ENCODE data around the gene FOXC1.

Gene FOXC1

GRCh38 chr6:1643830-1644445 is 34.2 kb downstream of the FOXC1 start:
- no peak for DNase-seq (ENCODE audit: low read depth)

- no peak for DNase-seq (ENCODE audit: low read depth)
Observed at GRCh38 chr6:1644516-1645060, 34.9 kb downstream of the FOXC1 start.

- DNase-seq (ENCODE audit: low read depth) = no peak
Observed at GRCh38 chr6:1645466-1646185, 35.9 kb downstream of the FOXC1 start.

GRCh38 chr6:1651362-1651761 is 41.6 kb downstream of the FOXC1 start:
- DNase-seq (ENCODE audit: low read depth) = no peak

- DNase-seq (ENCODE audit: low read depth) = no peak
Observed at GRCh38 chr6:1652842-1653241, 43.1 kb downstream of the FOXC1 start.

GRCh38 chr6:1654054-1654453 is 44.3 kb downstream of the FOXC1 start:
- no peak for DNase-seq (ENCODE audit: low read depth)

- DNase-seq (ENCODE audit: low read depth) = no peak
Observed at GRCh38 chr6:1657116-1657770, 47.5 kb downstream of the FOXC1 start.

GRCh38 chr6:1657771-1658165 is 48.1 kb downstream of the FOXC1 start:
- DNase-seq (ENCODE audit: low read depth) = no peak

GRCh38 chr6:1658212-1659005 is 48.7 kb downstream of the FOXC1 start:
- DNase-seq (ENCODE audit: low read depth) = no peak

GRCh38 chr6:1659816-1660215 is 50.1 kb downstream of the FOXC1 start:
- no peak for DNase-seq (ENCODE audit: low read depth)

GRCh38 chr6:1662534-1662933 is 52.8 kb downstream of the FOXC1 start:
- DNase-seq (ENCODE audit: low read depth) = no peak
